ENCODE data around the gene TTF1. TPM values are rescaled to one million over a fixed set of nuclear protein-coding genes. Genes with fewer than 3 reads are reported as not detected.

The TTF1 gene
- 9.9 TPM for polyA plus RNA-seq (2013, experiment 1 of 2; ENCODE audit: insufficient read length)
- 10.0 TPM for polyA plus RNA-seq (2013, experiment 2 of 2; ENCODE audit: insufficient read length)

GRCh38 chr9:132406554-132407122 is at the start of gene TTF1:
TSS of gene TTF1 (minus strand) at chr9:132406840. CDS start at chr9:132402821, 4,019 bp downstream.
- peak; percentile 92 for DNase-seq

DNA sequence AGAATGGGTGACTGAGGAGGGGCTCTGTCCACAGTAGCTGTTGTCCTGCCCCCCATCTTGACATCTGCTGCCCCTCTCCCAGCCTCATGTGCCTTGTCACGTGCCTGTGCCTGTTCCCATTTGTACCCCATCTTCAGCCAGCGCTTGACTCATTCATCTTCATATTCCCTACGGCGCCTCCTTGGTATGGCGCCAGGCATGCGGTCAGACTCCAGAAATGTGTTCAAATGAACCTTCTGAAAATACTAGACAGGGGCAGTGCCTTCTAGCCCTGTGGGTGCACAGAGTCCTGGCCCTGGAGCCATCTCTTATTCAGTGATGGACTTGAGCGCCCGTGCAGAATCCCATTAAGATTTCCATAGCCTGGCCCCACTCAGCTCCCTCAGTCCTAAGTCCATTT is 49.6 kb upstream of the TTF1 start:
- no peak for DNase-seq

DNA sequence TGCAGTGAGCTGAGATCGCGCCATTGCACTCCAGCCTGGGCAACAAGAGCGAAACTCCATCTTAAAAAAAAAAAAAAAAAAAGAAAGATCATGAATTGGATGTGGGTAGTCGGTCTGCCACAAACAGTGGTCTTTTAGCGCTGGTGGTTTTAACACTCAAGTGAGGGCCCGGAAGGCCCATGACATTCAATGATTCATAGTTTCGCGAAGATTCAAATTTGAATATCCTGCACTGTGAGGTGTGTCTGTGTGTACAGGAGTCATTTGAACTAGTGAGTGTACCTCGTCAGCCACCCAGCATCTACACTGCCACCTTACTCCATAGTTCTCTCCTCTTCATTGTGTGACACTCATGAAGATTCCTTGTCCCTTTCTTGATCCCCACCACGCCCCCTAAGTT is 44.6 kb upstream of the TTF1 start:
- no peak for DNase-seq

DNA sequence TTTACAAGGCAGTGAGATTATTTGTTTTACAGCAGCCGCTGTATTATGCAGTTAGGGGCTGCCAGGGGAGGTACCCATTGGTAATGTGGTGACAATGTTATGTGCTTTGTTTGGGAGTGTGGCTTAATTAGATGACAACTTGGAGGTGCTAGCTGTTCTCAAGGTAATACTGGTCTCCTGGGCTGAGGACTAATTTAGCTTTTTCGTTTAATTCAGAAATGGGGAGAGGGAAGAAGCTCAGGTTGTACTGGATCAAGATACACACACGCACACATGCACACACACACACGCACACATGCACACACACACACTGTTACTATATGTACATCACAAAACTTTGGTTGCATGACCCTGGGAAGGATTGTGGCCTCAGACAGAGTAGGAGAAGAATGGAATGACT is 41.3 kb upstream of the TTF1 start:
- no peak for DNase-seq

- DNase-seq: no peak
Observed at GRCh38 chr9:132447346-132447745, 40.7 kb upstream of the TTF1 start.

DNA sequence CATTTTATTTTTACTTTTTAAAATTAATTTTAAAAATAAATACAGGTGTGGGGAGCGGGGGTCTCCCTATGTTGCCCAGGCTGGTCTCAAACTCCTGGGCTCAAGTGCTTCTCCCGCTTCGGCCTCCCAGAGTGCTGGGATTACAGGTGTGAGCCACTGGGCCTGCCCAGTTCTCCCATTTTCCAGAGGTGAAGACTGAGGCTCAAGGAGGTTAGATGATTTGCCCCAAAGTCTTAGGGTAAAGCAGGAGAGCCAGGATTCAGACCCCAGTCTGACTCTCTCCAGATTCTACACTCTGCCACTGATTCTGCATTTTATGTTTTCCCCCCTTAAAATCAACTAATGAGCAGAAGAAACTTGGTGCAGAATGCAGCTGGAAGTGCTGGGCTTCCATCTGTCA is 40.2 kb upstream of the TTF1 start:
- DNase-seq: no peak

- no peak for DNase-seq
Observed at GRCh38 chr9:132443951-132444607, 37.4 kb upstream of the TTF1 start.

- no peak for DNase-seq
Observed at GRCh38 chr9:132441404-132441803, 34.8 kb upstream of the TTF1 start.

DNA sequence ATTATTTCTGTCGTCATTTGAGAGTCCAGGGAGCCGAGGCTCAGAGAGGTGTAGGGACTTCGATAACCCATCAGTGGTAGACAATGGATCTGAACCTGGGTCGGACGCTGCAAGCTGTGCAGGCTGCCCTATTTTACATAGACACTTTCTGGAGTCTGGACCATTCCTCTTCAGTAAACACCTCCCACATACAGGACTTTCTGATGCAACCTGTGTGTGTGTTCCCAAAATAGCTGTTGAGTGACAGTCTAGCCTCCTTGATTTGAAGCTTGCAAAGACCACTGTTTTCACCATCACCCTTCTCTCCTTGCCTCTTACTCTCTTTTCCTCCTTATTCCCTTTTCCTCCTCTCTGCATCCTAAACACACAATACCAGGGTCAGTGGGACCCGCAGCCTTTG is 34.1 kb upstream of the TTF1 start:
- no peak for DNase-seq

GRCh38 chr9:132439153-132439552 is 32.5 kb upstream of the TTF1 start:
- no peak for DNase-seq

- no peak for DNase-seq
Observed at GRCh38 chr9:132434881-132435280, 28.2 kb upstream of the TTF1 start.

DNA sequence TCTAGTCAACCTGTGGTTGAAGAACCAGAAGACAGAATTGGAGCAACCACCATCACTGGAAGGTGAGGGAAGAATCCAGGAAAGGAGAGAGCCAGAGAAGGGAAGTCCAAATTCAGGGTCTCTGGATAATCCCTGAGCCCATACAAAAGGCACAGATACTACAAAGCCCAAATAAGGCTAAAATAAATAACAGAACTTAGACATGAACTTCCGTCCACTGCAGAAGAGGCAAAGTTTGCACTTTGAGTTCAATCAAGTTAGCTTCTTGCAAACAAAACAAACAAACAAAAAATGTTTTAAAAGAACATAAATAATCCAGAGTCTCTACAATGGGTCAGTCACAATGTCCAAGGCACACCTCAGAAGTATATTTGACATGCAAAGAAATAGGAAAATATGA is 24.4 kb upstream of the TTF1 start:
- DNase-seq: no peak

DNA sequence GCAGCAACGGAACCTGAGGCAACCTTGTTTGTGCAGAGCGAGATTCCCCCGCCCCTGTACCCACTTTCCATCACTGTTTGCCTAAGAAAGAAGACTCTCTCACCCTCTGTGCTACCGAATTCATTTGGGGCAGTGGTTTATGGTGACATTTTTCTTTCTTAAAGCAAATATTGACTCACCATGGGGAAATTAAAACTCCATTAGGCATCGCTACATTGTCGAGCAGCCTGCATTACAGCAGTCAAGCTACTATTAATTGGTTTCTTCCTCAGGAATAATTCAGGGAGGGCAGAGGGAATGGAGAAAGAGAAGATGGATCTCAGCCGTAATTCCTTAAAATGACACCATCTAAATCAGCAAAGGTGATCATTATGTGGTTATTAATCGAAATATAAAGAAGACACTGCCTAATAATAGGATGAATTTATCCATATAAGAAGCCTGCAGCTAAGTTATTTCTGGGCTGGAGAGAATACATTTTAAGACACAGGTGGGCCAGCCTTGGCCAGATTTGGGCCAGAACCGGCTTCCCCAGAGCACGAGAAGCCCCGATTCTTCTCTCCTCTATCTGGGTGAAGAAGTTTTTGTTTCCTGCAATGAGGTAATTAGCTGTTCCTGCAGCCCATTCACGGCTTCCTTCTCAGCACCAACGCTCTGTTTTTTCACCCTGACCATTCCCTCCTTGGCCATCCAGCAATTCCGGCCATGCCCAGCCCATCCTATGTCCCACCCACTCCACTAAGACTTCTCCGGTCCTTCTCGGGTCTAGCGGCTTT is 20.2 kb upstream of the TTF1 start:
- DNase-seq: no peak

DNA sequence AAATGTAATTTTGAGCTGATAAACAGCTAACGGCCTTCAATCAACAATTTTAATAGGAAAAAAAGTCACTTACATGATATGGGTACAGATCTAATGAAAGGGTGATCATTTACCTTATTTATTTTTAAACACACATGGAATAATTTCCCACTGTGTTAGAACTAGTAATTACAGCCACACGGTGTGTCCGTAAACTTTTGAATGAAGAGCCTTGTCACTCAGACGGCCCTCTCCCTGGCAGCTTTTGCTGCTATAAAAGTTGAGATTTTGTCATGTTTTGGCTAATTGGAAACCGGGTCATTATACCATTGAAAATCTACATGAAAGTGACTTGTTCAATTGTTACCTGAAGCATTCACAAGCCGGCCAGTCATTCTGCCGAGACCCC is 19.0 kb upstream of the TTF1 start:
- DNase-seq: no peak

- DNase-seq: no peak
Observed at GRCh38 chr9:132424857-132425674, 18.4 kb upstream of the TTF1 start.

DNA sequence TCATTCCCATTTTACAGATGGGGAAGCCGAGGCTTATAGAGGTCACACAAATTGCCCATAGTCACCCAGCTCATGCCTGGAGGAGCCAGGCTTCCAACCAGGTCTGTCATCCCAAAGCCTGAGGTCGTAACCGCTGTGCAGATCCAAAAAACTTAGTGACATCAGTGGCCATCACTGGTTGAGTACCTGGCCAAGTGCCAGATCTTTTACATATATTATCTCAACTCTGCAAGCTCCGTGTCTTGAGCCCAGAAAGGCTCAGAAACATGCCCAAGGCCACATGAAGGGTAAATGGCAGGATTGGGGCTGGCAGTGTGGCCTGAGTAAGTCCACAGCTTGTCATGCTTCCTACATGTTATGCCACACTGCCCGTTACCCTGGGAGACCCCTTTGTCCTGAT is 16.9 kb upstream of the TTF1 start:
- DNase-seq: no peak

DNA sequence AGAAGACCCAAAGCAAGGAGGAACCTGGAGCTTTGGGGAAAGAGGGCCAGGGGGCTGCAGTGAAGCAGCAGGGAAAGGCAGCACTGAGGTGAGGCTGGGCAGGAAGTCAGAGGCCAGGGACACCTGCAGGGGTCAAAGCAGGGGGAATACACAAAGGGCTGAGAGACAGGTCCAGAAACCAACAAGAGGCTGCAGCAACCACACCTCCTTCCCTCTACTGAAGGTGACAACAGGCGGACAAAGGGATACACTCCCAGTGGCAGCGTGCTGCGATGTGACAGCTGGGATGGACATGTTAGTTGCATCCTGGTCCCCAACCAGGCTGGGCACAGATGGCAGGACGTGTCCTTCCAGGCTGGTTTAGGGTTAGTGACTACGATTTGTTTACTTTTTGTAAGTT is 15.9 kb upstream of the TTF1 start:
- no peak for DNase-seq

DNA sequence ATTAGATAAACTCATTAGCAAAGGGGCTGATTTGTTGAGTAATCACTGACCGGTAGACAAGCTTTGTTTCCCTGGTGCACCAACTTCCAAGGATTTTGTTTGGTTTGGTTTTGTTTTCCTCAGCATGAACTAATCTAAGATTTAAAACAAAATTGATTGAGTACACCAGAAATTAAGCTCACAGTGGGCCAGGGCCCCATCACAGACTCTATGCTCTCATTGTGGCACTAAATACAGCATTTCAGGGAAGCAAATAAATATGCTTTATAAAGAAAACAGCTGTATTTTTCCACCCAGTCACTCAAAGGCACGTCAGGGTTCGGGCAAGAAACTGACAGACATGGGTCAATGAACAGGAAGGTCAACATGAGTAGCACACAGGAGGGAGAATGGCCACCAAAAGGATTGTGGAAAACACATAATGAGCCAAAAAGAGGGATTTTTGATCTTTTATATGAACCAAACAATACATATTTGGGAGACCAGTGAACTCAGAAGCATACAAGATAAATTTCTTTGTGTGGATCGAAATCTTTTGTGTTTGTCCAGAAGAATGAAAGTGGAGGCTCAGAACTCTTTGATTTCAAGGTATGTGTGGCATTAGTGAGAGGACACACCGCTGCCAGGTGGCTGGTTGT is 12.2 kb upstream of the TTF1 start:
- no peak for DNase-seq

DNA sequence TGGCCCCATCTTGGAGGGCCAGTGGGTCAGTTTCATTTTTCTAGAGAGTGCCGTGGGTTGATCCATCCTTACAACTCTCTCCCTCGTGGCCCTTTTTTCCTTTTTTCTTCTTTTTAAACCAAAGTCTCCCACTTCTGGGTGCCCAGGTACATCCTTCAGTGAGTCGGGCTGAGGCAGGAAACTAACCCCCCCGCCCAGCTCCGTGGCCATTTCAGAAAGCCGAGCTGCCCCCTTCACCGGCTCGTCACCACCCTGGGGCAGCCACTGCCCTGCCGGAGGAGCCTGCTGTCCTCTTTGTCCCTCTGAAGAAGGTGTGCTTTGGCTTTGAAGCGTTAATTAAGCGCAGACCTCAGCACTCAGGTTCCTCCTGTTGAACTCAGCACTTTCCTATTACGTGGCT is 8.5 kb upstream of the TTF1 start:
- DNase-seq: no peak

DNA sequence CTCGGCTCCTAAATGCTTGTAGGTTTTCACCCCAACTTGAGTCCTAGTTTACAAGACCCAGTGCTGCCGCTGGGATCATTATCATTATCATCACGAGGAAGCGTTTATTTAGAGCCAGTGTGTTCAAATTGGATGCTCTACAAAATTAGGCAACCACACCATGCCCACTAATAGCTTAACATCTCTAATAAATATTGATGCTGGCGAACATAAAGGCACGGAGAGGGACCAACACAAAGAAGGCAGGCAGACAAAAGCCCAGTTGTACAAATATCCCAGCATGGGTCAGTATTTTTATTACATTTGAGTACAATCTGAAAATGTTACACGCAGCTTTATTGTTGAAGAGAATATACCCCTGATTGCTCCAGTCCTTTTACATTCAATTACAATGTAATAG is 8.1 kb upstream of the TTF1 start:
- no peak for DNase-seq

DNA sequence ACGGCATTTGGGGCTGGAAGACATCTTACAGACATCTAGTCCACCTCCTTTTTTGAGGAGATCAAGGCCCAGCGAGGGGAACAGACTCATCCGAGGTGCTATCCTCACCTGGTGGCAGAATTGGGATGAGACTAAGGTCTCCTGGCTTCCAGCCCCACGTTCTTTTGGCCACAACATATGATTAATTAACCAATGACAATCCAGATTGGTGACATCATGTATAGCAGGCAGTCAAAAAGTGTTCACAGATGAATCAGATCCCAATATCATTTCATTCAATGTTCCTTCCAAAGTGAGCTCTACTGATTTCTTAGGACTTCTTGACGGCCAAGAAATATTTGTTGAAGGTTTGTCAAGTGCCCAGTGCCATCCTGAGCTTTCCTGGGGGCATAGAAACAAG is 7.3 kb upstream of the TTF1 start:
- no peak for DNase-seq

DNA sequence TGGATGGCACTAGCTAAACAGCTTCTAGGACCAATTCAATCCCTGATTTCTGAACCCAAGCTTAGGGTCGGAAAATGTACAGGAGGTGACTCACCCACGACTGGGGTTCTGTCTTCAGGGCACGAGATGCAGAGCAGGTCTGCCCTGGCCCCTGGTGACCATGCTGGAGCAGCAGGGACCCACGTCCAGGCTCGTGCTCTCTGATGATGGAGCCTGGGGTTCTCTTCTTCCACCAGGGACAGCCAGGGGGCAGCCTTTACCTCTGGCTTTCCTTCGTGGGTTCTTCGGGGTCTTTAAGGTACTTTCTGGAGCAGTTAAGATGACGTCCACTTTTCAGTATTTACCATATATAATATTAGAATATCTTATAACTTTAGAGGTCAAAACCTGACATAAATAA is 5.4 kb upstream of the TTF1 start:
- peak; percentile 14 for DNase-seq

DNA sequence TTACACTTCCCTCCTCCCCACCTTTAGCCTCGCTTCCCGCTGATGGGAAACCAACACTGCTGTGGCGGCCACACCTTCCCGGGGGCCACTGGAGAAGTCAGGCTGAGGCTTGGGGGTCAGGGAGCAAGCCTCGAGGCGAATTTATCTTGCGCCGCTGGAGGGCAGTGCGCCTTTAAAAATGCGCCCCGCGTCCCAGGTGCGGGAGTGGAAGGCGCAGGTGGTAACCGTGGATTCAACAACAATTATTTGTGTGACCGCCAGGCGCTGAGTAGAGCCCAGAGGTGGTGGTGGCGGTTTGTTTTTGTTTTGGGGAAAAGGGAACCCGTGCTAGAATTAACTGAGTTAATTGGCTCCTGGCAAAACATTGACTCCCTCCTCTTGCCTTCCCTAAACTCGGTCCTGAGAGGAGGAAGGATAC is 4.5 kb upstream of the TTF1 start:
- peak; percentile 20 for DNase-seq

Data from fibroblast of skin of scalp (primary cell).